Neural cell (in vitro differentiated cells): Measurements from ENCODE around the gene SARNP. TPM values are rescaled to one million over a fixed set of nuclear protein-coding genes. Genes with fewer than 3 reads are reported as not detected.

Experiments used
- H2AFZ ChIP-seq: fragments of 200-600, 300-800 bp; sonication (generic), shearing (Covaris generic); 2 replicates; pipeline ENCODE4 v1.6.0; 2014; ENCODE audit warnings: low read depth, mild to moderate bottlenecking, antibody characterized with exemption, low read length, moderate library complexity
- H3F3A ChIP-seq: fragments of 200-600 bp; shearing (Covaris generic); 2 replicates; pipeline ENCODE4 v1.6.1; 2016; ENCODE audit warnings: mild to moderate bottlenecking, moderate library complexity, mixed read lengths, antibody characterized with exemption, low read length; ENCODE audit not compliant: insufficient read depth, poor library complexity, severe bottlenecking
- H3K27ac ChIP-seq: fragments of 200-600, 300-800 bp; sonication (generic), shearing (Covaris generic); 2 replicates; pipeline ENCODE4 v1.5.1; 2014; ENCODE audit warnings: mild to moderate bottlenecking, low read length, moderate library complexity
- H3K27me3 ChIP-seq: fragments of 300-800, 200-600 bp; sonication (generic), shearing (Covaris generic); 2 replicates; pipeline ENCODE4 v1.6.0; 2014; ENCODE audit warnings: mild to moderate bottlenecking, low read depth, low read length, moderate library complexity; ENCODE audit not compliant: insufficient read depth
- H3K36me3 ChIP-seq: fragments of 300-800, 200-600 bp; sonication (generic), shearing (Covaris generic); 2 replicates; pipeline ENCODE4 v1.5.1; 2014; ENCODE audit warnings: mild to moderate bottlenecking, antibody characterized with exemption, low read length, moderate library complexity; ENCODE audit not compliant: insufficient read depth
- H3K4me2 ChIP-seq: fragments of 300-800, 200-600 bp; sonication (generic), shearing (Covaris generic); 2 replicates; pipeline ENCODE4 v1.6.0; 2014; ENCODE audit warnings: mild to moderate bottlenecking, low read length
- H3K4me3 ChIP-seq: fragments of 300-800, 200-600 bp; sonication (generic), shearing (Covaris generic); 2 replicates; pipeline ENCODE4 v1.5.1; 2014; ENCODE audit warnings: mild to moderate bottlenecking, low read length, moderate library complexity
- H3K79me2 ChIP-seq: fragments of 200-600 bp; shearing (Covaris generic); replicated peaks from 2 replicates; pipeline ENCODE4 v1.6.0; 2014; ENCODE audit warnings: mild to moderate bottlenecking, low read length, moderate library complexity; ENCODE audit not compliant: insufficient read depth
- H3K9ac ChIP-seq: fragments of 300-800, 200-600 bp; sonication (generic), shearing (Covaris generic); 2 replicates; pipeline ENCODE4 v1.6.1; 2016; ENCODE audit warnings: mild to moderate bottlenecking, low read length, mixed read lengths
- H3K9me2 ChIP-seq: fragments of 200-600 bp; shearing (Covaris generic); 2 replicates; pipeline ENCODE4 v1.6.1; 2016; ENCODE audit warnings: mild to moderate bottlenecking, low read length, mixed read lengths; ENCODE audit not compliant: insufficient read depth
- H3K9me3 ChIP-seq: fragments of 200-600, 300-800 bp; sonication (generic), shearing (Covaris generic); 2 replicates; pipeline ENCODE4 v1.6.1; 2016; ENCODE audit warnings: mild to moderate bottlenecking, mixed run types, low read length, moderate library complexity, mixed read lengths
- H4K20me1 ChIP-seq: fragments of 200-600 bp; shearing (Covaris generic); 2 replicates; pipeline ENCODE4 v1.6.1; 2016; ENCODE audit warnings: mild to moderate bottlenecking, mixed run types; ENCODE audit not compliant: insufficient read depth
- CTCF ChIP-seq: fragments of 450-650 bp; IDR thresholded peaks from 2 replicates; pipeline ENCODE4 v1.5.1; 2014; ENCODE audit warnings: antibody characterized with exemption, mild to moderate bottlenecking, moderate library complexity; ENCODE audit not compliant: poor library complexity, severe bottlenecking
- EP300 ChIP-seq: fragments of 450-650 bp; conservative IDR thresholded peaks from 2 replicates; pipeline ENCODE4 v1.6.1; 2014; ENCODE audit warnings: antibody characterized with exemption, mild to moderate bottlenecking, moderate library complexity; ENCODE audit not compliant: poor library complexity, severe bottlenecking
- EZH2 ChIP-seq: fragments of 200-600, 300-800 bp; shearing (Covaris generic), sonication (generic); IDR thresholded peaks from 2 replicates; pipeline ENCODE4 v1.6.1; 2014; ENCODE audit warnings: antibody characterized with exemption, low read length, borderline replicate concordance, mild to moderate bottlenecking; ENCODE audit not compliant: insufficient read depth, poor library complexity, severe bottlenecking
- MXI1 ChIP-seq: fragments of 450-650 bp; conservative IDR thresholded peaks from 2 replicates; pipeline ENCODE4 v1.6.1; 2014; ENCODE audit warnings: antibody characterized with exemption, mild to moderate bottlenecking; ENCODE audit not compliant: poor library complexity, severe bottlenecking
- POLR2AphosphoS5 ChIP-seq: IDR thresholded peaks from 2 replicates; pipeline ENCODE4 v1.6.1; 2012
- RAD21 ChIP-seq: fragments of 450-650 bp; conservative IDR thresholded peaks from 2 replicates; pipeline ENCODE4 v1.6.1; 2014; ENCODE audit warnings: antibody characterized with exemption, mild to moderate bottlenecking, moderate library complexity
- SMC3 ChIP-seq: fragments of 450-650 bp; conservative IDR thresholded peaks from 2 replicates; pipeline ENCODE4 v1.6.1; 2014; ENCODE audit warnings: antibody characterized with exemption, mild to moderate bottlenecking, moderate library complexity; ENCODE audit not compliant: poor library complexity
- TAF1 ChIP-seq: IDR thresholded peaks from 2 replicates; pipeline ENCODE4 v1.6.1; 2012; ENCODE audit warnings: low read depth
- polyA plus RNA-seq: library from polyadenylated mRNA; depleted of rRNA; stranded (reverse); fragments of >200 nt; gene quantifications from 2 replicates; pipeline ENCODE4 v1.2.3, GENCODE V29; 2014
- TF ChIP-seq, protein P1 (sequence below): IDR thresholded peaks from 2 replicates; pipeline ENCODE4 v1.6.1; 2012; ENCODE audit warnings: borderline replicate concordance

Gene SARNP
- polyA plus RNA-seq, 1 donor from 2014 or later: 332 TPM

GRCh38 chr12:55861396-55861795 is 43.9 kb upstream of the SARNP start:
- peaks cover 4% of the 10 kb centered on the region for H3K9me3 ChIP-seq
- no peaks in the 10 kb centered on the region for H3K27me3 ChIP-seq
- no peak overlapping the region for H2AFZ ChIP-seq
- no peak for TF ChIP-seq EP300
- no peak for TF ChIP-seq TAF1
- no peak for TF ChIP-seq CTCF
- TF ChIP-seq, protein P1, sequence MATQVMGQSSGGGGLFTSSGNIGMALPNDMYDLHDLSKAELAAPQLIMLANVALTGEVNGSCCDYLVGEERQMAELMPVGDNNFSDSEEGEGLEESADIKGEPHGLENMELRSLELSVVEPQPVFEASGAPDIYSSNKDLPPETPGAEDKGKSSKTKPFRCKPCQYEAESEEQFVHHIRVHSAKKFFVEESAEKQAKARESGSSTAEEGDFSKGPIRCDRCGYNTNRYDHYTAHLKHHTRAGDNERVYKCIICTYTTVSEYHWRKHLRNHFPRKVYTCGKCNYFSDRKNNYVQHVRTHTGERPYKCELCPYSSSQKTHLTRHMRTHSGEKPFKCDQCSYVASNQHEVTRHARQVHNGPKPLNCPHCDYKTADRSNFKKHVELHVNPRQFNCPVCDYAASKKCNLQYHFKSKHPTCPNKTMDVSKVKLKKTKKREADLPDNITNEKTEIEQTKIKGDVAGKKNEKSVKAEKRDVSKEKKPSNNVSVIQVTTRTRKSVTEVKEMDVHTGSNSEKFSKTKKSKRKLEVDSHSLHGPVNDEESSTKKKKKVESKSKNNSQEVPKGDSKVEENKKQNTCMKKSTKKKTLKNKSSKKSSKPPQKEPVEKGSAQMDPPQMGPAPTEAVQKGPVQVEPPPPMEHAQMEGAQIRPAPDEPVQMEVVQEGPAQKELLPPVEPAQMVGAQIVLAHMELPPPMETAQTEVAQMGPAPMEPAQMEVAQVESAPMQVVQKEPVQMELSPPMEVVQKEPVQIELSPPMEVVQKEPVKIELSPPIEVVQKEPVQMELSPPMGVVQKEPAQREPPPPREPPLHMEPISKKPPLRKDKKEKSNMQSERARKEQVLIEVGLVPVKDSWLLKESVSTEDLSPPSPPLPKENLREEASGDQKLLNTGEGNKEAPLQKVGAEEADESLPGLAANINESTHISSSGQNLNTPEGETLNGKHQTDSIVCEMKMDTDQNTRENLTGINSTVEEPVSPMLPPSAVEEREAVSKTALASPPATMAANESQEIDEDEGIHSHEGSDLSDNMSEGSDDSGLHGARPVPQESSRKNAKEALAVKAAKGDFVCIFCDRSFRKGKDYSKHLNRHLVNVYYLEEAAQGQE: no peak
- no peak for TF ChIP-seq SMC3
- TF ChIP-seq MXI1: no peak
- no peak for TF ChIP-seq EZH2
- no peak for TF ChIP-seq POLR2AphosphoS5
- no peak for TF ChIP-seq RAD21
- H3K9me2 ChIP-seq: no peaks in the 10 kb centered on the region
- no peak overlapping the region for H3K27ac ChIP-seq
- no peaks in the 10 kb centered on the region for H3K79me2 ChIP-seq
- no peak overlapping the region for H3K4me2 ChIP-seq
- no peaks in the 10 kb centered on the region for H4K20me1 ChIP-seq
- H3K36me3 ChIP-seq: no peaks in the 10 kb centered on the region
- H3K9ac ChIP-seq: no peak overlapping the region
- no peaks in the 10 kb centered on the region for H3F3A ChIP-seq
- no peak overlapping the region for H3K4me3 ChIP-seq

GRCh38 chr12:55852740-55853139 is 35.2 kb upstream of the SARNP start:
- no peak overlapping the region for H3K4me2 ChIP-seq
- no peak overlapping the region for H3K27ac ChIP-seq
- no peaks in the 10 kb centered on the region for H3K9me2 ChIP-seq
- H3K79me2 ChIP-seq: no peaks in the 10 kb centered on the region
- TF ChIP-seq SMC3 (no peak), EP300 (no peak), TAF1 (no peak), MXI1 (no peak), EZH2 (no peak), RAD21 (no peak), CTCF (no peak), POLR2AphosphoS5 (no peak)
- TF ChIP-seq, protein P1: no peak
- no peak overlapping the region for H3K4me3 ChIP-seq
- H2AFZ ChIP-seq: no peak overlapping the region
- H3K36me3 ChIP-seq: no peaks in the 10 kb centered on the region
- H3K9ac ChIP-seq: no peak overlapping the region
- no peaks in the 10 kb centered on the region for H3K9me3 ChIP-seq
- H4K20me1 ChIP-seq: no peaks in the 10 kb centered on the region
- H3F3A ChIP-seq: no peaks in the 10 kb centered on the region
- H3K27me3 ChIP-seq: no peaks in the 10 kb centered on the region
